Ishikawa (cell line): Measurements from ENCODE around the gene DNMT3A.

Experiments
- MAX ChIP-seq: IDR thresholded peaks from 2 replicates; pipeline ENCODE4 v1.6.1; 2012
- NFIC ChIP-seq: IDR thresholded peaks from 2 replicates; pipeline ENCODE4 v1.6.1; 2012

- TF ChIP-seq NFIC, result no peak
- TF ChIP-seq MAX, result no peak
These were observed 28.2 kb upstream of the DNMT3A start for GRCh38 chr2:25369876-25370275.
